ENCODE data around the gene SST. TPM values are rescaled to one million over a fixed set of nuclear protein-coding genes. Genes with fewer than 3 reads are reported as not detected.
A peak's percentile ranks its signal among the peaks of the same experiment; 100 is the strongest.
"Not testable (repeated sequence)": the region's sequence is repeated elsewhere in the genome, so short reads cannot be mapped to it uniquely, and the experiment has no call there.

SST gene
- polyA plus RNA-seq, 10 donors: 0.36 to 3.1 TPM; not detected in 8

DNA sequence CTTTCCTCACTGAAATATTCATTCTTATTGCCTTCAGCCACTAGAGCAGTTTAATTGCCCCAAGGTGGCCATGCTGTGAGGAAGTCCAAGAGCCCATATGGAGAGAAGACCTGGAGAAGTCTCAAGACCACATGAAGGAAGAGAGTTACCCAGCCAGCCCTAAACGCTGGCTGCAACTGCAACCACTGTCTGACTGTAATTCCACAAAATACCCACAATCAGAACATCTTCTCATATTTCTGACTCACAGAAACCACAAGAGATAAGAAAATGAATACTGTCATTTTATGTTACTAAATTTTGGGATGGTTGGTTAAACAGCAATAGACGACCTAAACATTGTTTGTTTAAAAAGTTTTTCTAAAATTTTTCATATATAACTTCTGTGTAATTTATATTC is 14.7 kb upstream of the SST start:
- no peak for DNase-seq

DNA sequence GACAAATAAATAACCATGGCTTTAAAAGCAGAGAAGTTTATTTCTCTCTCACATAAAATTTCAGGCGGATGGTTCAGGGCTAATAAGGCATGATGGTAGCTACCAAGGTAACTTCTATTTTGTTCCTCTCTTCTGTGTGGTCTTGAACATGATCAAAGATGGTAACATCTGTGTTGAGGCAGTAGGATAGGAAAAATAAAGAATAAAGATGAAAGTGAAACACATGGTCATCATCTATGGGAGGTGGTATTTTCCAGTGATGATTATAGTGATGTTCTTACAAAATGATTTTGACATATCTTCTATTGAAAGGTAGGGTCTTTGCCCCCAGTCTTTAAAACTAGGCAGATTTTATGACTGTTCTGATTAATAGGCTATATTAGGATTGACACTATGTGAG is 14.2 kb upstream of the SST start:
- DNase-seq: no peak

DNA sequence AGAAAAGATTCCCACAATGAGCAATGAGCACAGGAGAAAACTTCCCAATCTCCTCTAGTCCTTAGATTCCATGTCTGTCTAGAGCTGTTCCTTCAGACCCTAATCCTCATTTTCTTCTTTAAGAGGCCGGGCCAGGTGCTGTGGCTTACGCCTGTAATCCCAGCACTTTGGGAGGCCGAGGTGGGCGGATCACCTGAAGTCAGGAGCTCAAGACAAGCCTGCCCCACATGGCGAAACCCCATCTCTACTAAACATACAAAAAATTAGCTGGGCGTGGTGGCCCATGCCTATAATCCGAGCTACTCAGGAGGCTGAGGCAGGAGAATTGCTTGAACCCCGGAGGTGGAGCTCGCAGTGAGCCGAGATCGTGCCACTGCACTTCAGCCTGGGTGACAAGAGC is 11.6 kb upstream of the SST start:
- DNase-seq: not testable (repeated sequence)

DNA sequence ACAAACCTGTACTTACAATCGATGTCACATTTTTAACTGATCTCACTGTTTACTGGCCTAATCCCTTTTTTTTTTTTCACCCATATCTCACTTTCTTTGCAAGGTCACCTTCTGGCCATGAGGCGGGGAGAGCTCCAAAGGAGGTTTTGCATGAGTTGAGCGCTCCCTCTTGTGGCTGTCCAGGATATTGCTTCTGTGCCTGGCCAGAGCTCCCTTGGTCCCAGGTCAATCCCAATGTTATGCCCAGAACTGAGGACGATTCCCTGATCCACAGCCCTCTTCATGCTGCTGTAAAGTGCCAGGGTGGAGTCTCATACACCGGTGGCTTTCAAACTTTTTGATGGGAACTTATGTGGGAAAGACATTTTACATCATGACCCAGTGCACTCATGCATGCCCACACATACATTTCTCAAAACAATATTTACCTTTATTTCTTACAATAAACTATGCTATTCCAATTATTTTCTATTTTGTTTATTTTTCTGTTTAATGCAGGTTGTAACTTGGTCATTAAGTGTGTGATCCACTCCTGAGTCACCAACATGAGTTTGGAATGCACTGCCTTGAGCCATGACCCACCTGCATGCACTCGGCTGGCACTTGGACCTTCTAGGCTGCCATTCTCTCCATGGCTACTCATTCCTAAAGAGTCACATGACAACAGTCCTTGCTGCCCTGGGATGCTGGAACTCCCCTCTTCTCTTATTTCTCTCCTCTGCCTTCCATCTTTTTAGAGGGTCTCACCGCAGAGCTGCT is 9.6 kb upstream of the SST start:
- DNase-seq: peak; percentile 45 to 77 (median 64)

DNA sequence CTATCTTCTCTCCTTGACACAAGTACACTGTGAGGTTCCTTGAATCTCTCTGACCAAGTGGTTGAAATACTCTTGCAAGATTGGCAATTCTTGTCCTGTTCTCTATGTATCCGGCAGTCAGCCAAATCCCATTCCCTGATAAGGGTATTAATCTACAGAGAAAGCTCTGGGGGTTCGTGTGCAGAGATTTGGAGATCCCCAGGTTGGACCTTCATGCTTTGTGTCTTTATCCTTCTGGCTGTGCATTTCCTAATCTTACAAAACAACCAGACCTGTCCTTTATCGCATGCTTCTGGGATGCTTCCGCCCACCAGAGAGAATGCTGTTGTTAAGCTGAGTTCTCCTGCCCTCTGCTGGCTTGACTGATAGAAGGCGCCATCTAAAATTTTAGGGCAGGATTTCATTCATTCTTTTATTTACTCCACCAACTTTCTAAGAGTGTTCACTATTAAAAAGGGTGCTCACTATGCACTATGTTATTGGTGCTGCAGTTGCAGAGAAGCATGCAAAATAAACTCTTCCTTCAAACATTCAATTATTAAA is 8.6 kb upstream of the SST start:
- DNase-seq: peak; percentile 19 to 63 (median 35)

DNA sequence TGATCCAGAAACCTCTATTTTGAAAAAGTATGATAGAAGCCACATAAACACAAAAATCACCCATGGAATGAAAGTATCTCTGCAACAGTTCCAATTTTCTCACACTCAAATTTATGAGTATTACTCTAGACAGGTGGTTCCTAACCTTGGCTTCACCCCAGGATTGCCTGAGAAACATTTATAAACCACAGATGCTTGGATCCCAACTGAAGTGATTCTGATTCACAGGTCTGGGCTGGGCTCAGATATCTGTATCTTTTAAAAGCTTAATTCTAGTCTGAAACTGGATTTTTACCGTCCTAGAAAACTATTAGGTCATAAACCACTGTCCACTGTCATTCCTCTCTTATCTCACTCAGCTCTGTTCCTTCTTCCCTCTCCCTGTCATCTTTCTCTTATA is 7.4 kb upstream of the SST start:
- DNase-seq: no peak

DNA sequence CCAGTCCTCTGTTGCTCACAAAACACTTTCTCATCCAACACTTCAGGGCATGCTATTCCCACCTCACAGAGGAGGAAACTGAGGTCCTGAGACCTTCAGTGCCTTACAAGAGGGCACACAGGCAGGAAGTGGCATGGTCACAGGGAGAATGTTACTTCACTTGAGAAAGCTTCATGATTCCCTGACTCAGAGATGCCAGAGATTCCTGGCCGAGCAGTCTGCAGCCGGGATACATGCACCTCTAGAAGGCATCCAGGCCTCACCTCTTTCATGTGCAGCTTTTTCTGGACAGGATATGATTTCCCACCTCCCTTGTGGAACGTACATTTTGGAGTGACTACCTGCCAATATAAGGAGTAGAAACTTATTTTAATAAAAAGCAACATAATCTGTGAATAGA is 2.8 kb upstream of the SST start:
- no peak for DNase-seq

DNA sequence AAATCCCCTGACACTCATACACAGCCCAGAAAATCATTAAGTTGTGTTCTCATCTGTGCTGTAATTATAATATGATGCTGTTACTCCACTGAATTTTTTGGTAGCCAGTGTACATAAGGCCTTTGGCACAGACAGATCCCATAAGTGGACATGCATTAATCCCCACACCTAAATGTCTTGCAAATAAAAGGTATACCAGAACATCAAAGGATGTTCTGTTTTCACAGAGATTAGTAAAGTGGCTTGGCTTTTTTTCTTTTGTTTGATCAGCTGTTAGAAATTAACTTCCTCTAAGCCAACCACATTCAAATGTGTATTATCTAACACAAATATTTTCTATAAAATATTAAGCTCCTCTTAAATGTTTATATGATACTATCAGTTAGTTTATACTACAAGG is 2.7 kb downstream of the SST start:
- DNase-seq: no peak

DNA sequence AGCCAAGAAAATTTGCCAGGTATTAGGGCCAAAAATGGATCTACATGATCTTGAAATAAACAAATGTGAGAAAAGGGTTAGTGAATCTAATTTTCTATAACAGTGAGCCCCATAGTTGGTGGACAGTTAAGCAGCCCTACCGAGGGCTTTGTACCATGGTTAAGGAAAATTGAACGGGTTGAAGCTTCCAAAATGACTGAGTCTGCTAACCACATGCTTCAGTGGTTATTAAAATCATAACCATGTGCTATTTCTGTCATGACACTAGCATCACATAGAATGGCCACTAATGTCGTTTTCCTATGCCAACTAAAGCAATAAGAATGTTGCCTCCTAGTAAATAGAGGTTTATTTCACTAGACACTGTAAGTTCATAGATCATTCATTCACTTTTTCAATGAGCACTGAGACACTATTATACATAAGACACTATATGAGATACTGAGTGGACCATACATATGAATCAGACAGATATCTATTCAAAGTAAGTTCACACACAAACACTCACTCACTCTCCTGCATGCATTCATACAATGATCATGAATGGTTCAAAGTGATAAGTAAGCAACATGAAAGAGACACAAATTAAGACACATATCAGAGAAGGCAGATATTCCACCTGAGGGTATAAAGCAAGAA is 4.3 kb downstream of the SST start:
- DNase-seq: no peak

DNA sequence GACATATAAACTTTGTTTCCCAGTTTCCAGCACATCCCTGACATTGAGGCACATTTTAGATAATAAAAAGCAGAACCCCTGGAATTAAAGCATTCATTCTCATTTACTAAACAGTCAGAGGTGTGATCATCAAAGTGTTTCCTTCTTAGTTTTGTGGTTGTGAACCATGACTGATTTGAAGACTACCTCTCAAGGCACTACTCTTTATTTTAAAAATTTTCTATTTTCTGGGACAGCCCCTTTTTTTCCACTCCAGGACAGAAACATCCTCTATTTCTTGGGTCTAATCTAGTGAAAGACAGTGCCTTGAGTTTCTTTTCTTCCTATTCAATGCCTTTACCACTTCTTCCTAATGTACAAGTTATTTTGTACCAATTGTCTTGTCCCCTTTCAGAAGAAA is 5.2 kb downstream of the SST start:
- DNase-seq: no peak

DNA sequence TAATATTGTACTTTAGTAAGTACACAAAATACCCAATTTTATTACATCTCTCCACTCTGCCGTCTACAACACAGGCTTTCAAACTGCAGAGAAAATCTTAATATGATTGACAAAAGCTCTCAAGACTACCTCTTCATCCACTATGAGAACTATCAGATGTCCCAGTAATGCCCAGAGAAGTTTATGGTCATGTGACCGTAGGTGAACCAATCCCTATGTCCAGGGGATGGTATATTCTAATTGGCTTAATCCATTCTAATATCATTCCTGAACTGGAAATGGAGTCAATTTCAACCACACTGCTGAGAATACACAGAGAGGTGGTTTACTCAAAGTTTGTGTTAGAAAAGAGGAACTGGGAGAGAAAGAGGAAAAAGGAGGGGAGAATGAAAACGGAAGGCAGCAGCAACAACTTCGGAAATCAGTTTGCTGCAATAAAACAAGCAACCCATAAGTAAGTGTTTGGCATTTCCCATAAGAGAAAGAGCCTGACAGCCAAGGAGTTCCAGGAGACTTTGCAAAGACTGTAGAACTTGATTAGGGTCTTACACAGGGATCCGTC is 7.3 kb downstream of the SST start:
- no peak for DNase-seq

DNA sequence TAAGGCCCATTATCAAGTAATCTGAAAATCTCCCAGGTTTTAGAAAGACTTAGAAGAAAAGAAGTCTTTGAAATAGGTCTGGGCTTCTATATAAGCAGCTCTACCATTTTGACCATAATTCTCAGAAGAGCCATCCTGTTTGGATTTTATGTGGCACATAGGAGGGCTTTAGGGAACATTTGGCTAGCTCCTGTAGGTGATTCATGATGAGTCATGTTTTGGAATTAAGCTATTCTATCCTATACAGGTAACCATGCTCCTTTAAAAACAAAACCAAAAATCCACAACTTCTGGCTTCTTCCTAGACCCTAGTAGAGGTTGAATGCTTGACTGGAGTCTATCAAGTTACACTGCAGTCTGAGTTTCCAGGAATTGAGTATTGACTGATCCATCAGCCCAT is 8.9 kb downstream of the SST start:
- DNase-seq: no peak

DNA sequence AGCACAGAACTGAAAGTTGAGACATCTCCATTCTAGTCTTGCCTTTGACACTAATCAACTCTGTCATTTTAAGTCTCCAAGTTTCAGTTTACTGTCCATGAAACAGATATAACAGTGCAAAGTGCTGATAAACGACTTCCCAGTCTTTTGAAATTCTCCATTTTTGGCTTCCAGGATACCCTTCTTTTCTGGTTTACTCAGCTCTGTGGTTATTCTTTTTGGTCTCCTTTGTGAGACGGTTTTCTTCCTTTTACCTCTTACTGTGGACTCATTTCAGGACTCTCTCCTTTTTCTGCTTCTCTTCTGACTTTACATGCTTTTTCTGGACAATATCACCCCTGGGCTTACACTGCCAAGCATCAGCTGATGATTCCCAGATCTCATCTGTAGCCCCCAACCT is 18.9 kb downstream of the SST start:
- DNase-seq: no peak

DNA sequence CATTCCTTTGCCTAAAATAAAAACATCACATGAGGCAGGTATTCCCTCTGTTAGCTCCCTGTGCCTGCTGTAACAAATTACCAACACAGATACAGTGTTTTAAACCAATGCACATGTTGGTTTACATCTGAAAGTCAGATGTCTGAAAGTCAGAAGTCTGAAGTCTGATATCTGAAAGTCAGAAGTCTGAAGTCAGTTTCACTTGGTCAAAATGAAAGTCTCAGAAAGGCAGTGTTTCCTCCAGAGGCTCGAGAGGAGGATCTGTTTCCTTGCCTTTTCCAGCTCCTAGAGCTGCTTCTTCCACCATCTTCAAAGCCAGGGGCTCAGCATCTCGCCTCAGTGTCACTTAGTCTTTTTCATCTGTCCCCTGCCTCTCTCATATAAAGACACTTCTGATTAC is 22.0 kb downstream of the SST start:
- no peak for DNase-seq

DNA sequence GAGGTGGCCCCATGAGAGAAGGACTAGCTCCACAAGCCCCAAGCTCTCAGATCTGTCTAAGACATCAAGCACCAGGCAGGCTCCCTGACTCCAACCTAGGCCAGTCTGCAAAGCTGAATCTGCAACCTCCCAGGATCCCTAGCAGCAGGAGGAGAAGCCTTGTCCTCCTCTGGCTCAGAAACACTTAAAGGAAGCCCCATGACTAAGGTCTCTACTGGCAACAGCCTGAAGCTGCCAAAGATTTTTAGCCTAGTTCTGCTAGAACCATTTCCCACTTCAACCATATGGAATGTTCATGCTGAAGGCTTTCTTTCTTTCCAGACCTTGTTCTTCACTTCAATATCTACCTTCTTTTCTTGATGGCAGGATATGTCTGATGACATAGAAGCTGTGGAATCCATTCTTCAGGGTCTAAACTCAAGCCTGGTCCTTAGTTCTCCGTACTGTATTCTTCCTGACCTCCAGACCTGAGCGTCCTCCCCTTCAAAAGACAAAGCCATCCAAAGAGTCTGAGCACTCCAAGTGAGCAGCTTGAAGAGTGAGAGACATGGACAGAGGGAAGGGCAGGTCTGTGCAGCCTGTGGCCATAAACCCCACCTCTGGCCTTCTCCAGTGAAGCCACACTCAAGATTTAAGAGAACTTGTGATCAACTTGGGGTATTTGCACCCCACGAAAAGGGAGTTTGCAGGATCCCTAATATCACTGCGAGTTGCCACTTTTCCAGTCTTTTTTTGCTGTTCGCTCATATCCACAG is 23.1 kb downstream of the SST start:
- DNase-seq: no peak

DNA sequence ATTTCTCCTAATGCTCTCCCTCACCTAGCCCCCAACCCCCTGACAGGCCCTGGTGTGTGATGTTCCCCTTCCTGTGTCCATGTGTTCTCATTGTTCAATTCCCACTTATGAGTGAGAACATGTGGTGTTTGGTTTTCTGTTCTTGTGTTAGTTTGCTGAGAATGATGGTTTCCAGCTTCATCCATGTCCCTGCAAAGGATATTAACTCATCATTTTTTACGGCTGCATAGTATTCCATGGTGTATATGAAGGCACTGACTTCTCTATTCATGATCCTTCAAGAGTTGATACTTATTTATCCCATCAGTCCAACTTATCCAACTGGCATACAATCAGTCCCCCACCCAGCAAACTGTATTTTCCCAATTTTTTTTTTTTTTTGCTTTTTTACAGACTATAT is 24.8 kb downstream of the SST start:
- not testable (repeated sequence) for DNase-seq

DNA sequence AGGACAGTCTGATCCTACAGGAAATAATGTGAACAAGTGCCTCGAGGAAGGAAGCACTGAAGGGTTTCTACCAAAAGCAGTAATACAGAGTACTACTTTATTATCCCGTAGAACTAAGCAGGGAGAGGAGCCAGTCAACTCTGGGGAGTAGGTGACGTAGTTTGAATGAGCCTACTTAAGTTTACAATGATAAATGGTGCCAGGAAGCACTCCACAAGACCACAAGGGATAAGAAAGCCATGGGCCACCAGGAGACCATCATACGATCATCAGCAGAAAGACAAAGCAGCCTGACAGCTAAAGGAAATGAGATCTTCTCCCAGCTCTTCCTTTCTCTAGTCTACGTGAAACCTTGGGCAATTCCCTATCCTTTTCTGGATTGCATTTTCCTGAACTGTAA is 27.3 kb downstream of the SST start:
- no peak for DNase-seq

DNA sequence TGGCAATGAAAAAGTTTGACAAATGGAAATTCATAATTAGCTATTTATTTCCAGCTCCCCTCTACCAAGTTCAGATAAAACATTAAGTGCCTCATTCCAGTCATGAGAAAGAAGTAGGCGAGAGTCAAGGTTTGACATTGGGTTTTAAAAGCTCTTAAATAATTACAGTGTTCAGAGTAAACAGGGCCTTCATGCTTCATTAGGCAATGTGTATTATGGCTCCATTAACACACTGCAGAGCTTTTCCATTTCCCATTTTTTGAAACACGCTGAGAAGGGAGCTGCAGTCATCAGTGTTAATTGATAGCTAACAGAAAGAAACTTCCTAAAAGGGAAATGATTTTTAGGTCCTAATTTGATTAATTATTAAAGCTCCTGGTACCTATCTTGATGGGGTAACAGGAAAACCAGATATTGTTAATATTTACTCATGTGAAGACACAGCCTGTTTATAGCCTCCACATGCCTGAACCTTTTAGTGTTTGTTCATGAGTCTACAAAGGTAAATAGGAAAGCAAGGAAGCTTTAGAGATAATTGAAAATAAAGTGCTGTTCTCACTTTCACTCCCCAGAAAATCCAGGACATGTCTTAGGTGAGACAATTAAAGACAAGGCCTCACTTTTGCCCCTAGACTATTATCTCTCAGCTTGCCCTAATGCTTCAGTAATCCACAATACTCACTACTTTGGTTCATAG is 28.7 kb downstream of the SST start:
- no peak for DNase-seq

DNA sequence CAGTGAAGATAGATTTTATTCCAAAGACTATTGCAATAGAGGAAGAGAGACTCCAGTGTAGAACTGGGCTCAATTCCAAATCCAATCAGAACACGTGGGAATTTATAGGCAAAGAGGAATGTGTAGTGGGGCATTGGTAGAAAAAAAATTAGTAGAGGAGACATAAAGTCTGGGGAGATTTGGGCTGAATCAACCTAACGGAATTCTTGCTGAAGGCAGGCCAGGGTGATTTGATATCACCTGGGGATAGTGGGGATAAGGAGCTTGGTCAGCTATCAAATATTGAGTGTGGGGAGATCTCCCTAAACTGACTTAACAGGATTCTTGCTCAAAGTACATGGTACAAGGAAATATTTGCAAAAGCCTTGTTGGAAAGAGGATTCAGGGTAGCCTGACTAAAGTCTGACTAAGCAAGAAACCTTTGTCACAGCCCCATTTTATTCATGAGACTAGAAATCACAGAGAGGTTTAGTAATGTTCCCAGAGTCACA is 29.6 kb downstream of the SST start:
- peak in 1 of 3 donors; percentile 3 for DNase-seq

DNA sequence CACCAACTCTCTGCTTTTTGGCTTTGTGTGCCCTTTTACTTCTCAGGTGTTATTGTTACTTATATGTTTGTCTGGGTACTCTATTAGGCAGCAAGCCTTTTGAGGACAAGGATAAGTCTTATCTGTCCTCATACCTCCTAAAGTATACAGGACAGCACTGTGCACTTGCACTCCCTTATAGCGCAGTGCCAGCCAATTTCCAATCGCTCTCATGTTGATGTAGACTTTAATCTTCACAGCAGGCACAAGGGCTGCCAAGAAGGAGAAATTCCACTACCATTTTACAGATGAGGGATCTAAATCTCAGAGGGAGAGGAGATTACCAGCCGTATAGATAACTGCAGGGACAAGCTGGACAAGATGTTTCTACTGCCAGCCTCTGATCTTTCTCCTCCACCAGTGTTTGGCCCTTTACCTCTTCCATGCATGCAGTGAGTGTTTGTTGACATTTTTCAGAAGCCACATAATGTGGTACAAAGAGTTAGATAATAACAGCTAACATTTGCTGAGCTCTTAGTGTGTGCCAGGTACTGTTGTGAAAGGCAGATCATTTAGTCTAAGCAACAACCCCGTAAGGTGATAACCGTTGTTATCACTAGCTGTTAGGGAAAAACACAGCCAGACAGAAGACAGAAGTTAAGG is 30.1 kb downstream of the SST start:
- no peak for DNase-seq

DNA sequence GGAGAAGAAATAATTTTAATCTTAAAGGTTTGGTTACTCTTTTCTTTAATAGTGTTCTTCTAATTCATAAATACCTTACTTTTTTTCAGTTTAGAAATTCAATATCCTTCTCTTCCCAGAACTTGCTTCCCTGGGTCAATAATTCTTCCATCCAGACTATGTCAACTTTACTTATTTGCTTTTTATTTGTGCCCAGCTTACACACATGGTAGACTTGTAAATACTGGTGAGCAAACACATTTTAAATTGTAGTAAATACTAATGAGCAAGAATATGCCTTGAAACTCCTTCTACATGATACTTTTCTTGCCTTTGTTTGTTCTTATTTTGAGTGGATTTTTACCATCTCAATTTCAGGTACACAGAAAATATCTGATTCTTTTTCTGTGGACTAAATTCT is 33.7 kb downstream of the SST start:
- DNase-seq: no peak
